IPS-NIHi11 (cell line): ENCODE data around the gene RAB18.
"Not testable (repeated sequence)": the region's sequence is repeated elsewhere in the genome, so short reads cannot be mapped to it uniquely, and the experiment has no call there.

ENCODE experiments used
- DNase-seq: peaks from one replicate; pipeline ENCODE4 v3.0.0; 2012; ENCODE audit warnings: mixed read lengths, low spot score

Gene RAB18

DNA sequence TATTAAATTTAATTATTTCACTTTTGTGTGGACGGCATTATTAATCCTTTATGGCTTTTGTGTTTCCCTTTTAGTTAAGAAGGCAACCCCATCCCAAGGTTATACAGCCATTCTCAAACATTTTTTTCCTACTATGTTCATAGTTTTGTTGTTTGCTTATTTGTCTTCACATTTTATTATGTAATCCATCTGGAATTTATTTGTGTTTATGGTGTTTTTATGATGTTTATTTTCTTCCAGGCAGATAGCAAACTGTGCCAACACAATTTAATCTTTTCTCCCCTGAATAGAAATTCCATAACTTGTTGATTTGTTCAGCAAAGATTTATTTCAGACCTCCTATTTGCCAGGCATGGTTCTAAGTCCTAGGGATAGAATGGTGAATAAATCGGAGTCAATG is 42.9 kb downstream of the RAB18 start:
- no peak for DNase-seq

DNA sequence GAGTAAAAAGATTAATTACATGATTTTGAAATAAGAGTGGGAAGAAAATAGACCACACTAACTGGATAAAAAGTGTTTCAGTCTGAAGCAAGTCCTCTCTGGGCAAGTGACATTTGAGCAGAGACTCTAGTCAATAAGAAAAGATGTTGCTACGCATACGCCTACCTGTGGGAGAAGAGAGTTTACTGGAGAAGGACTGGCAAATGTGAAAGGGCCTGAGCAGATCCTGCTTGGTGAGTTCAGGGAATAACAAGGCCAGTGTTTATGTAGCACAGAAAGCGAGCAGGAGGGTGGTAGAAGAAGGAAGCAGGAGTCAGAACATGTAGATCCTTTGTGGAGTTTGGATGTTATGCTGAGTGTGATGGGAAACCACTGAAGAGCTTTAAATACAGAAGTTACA is 43.4 kb downstream of the RAB18 start:
- no peak for DNase-seq

DNA sequence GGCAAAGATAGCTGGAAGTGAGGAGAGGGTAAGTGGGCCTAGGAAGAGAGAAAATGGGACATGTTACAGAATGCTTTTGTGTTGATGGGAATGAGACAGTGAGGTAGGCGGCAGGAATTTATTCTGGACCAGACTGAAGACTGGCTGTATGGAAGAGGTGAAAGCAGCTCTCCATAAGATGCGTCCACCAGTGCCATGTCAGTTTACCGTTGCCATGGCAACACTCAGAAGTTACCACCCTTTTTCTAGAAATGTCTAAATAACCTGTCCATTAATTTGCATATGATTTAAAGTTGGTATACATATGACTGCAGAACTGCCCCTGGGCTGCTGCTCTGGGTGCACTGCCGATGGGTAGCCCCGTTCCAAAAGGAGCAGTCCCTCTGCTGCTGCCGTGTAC is 46.7 kb downstream of the RAB18 start:
- no peak for DNase-seq

DNA sequence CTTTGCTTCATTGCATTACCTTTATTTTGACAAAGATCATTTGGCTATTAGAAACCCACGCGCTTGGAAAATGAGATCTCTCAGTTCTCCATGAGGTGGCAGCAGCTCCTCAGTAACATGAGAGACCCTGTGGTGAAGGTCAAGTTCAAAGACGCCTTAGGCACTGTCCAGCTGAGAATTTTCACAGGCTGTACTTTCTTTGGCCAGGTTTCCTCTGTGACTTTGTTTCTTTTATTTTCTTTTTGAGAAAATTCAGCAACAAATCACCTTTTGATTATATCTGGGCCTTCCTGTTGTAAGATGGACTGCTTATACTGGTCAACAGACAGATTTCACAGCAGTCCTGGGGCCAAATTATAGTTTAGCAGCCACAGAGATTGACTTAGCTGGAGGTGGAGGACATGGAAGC is 54.5 kb downstream of the RAB18 start:
- peak; percentile 69 for DNase-seq

DNA sequence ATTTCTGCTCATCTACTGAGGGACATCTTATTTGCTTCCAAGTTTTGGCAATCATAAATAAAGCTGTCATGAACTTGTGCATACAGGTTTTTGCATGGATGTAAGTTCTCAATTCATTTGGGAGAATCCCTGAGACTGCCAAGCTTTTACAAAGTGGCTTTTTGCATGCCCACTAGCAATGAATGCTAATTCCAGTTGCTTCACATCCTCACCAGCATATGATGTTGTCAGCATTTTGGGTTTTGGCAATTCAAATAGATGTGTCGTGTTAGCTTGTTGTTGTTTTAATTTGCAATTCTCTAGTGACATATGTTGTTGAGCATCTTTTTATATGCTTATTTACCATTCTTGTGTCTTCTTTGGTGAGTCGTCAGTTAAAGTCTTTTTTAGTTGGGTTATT is 57.2 kb downstream of the RAB18 start:
- no peak for DNase-seq

DNA sequence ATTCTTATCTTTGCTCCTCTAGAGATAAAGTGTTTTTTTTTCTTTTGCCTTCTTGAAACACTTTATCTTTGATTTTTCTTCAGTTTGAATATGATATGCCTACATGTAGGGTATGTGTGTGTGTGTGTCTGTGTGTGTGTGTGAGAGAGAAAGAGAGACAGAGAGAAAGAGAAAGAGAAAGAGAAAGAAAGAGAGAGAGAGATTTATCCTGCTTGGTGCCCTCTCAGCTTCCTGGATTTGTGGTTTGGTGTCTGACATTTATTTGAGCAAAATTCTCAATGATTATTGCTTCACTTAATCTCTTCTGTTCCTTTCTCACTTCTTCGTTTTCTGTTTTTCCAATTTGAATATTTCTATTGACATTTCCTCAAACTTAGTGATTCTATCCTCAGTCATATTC is 60.3 kb downstream of the RAB18 start:
- DNase-seq: no peak

DNA sequence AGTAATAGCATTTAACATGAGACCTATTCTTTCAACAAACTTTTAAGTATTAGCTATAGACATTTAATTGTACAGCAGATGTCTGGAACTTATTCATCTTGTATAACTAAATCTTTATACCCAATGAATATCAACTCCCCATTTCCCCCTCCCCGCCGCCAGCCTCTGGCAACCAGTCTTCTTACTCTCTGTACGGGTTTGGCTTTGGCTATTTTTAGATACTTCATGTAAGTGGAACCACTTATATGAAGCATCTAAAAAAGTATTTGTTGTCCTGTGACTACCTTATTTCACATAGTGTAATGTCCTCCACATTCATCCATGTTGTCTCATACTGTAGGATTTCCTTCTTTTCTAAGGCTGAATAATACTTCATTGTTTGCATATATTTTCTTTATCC is 60.8 kb downstream of the RAB18 start:
- DNase-seq: no peak

DNA sequence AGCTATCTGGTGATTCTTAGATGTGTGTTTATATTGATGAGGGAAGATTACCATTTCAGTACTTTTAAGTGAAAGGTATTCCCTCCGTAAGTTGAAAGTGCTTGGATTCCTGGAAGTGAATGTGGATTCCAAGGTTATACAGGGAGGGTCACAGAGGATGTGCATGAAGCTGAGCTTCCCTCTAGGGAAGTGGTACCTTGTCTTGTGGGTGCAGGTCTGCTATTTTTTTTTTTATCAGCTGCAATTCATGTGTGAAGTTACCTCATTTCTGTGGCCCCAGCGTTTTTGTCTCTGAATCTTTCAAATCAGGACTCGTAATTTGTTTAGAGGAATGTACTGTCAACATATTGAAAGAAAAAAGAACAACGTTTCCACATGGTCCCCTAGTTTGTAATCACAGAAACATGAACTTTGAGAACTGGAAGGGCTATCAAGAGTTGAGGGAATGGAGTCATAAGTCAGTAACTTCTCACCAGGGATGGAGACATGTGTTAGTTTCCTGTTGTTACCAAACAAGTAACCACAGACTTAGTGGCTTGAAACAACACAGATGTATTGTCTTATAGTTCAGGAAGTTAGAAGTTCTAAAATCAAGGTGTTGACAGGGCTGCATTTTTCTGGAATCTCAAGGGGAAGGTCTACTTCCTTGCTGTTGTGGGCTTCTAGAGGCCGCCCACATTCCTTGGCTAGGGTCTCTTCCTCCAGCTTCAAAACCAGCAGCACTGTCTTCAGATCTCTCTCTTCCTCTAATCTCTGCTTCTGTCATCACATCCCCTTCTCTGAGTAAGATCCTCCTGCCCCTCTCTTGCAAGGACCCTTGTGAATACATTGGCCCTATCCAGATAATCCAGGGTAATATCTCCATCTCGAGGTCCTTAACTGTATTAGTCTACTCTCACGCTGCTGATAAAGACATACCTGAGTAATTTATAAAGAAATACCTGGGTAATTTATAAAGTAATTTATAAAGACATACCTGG is 64.4 kb downstream of the RAB18 start:
- DNase-seq: no peak

DNA sequence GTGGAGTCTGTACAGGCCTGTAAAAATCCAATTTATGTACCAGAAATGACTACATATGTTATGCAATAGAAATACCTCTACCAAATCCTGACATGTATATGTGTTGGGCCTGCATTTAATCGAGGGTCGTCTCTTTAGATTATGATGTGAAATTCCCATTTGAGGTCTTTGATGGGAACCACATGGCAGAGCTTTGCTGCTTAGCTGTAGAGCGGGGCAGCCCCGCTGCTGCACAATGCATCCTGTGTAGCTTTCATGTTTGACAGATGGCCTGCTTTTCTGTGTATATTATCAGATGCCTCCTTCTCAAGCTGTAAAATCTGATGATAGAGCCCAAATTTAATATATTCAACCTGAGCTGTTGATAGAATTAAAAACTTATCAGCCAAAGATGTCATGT is 65.8 kb downstream of the RAB18 start:
- no peak for DNase-seq

DNA sequence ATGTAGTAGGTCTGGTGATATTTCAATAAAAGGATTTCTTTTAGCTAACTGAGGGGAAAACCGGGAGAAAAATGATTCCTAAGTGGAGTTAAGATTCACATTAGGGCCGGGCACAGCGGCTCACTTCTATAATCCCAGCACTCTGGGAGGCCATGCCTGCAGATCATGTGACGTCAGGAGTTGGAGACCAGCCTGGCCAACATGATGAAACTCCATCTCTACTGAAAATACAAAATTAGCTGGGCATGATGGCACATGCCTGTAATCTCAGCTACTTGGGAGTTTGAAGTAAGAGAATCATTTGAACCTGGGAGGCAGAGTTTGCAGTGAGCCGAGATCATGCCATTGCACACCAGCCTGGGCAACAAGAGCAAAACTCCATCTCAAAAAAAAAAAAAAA is 72.9 kb downstream of the RAB18 start:
- DNase-seq: not testable (repeated sequence)

DNA sequence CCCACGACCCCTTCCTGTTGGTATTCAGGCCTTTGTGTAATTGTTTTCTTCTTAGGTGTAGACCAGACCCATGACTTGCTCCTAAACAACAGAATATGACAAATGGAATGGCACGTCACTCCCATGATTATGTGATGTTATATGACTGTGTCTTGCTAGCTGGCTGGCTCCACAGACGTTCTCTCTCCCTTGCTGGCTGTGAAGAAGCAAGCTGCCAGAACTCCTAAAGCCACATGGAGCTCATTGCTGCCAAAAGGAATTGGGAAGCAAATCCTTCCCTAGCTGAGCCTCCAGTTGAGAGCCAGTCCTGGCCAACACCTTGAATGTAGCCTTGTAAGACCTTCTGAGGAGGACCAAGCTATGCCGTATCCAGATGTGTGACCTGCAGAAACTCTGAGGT is 74.2 kb downstream of the RAB18 start:
- DNase-seq: no peak

DNA sequence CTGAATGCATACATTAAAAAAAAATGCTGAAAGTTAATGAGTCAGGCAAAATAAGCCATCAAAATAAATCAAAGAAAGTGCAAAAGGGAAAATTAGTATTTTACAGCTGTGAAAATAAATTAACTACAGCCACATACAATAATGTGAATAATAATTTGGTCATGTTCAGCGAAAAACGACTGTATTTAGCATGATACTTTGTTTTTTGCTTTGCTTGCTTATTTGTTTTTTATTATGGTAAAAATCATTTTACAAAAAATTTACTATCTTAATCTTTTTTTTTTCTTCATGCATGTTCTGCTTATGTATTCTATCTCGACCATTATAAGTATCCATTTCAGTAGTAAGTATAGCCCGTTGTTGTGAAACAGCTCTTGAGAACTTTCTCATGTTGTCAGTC is 77.1 kb downstream of the RAB18 start:
- no peak for DNase-seq

DNA sequence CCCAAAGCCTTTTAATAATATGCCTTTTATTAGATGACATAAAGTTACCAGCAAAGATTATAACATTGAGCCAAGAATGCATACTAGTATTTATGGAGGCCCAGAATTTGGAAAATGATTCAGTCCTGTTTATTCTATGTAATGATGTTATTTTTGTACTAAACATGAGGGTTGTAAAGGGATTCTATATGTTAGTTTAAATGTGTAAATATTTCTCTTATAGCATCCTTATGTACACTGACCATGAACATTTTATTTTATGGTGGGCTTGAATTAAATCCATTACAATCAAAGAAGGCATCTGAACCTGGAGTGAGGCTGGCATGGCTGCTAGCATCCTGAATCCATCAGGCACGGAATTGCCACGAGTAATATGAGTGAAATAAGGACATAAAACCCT is 80.2 kb downstream of the RAB18 start:
- no peak for DNase-seq
